HG03095 (cell line): ENCODE measurements around the gene MICAL2.
A peak's percentile ranks its signal among the peaks of the same experiment; 100 is the strongest.

ENCODE experiments used
- ATAC-seq: cut with Tn5 transposase; IDR thresholded peaks from one replicate; pipeline ENCODE4 v1.9.1; 2021; ENCODE audit warnings: moderate library complexity; ENCODE audit not compliant: unreplicated experiment

Gene MICAL2

DNA sequence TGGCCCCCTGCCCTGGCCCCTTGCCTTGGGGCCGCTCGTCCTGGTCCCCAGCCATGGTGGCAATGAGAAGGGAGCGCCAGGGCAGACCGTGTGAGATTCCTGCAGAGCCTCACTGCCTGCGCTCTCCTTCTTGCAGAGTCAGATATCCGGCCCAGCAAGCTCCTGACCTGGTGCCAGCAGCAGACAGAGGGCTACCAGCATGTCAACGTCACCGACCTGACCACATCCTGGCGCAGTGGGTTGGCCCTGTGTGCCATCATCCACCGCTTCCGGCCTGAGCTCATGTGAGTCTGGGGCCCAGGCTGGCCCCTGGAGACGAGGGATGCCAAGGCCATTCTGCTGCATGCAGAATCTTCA is 114.1 kb downstream of the MICAL2 start:
- peak; percentile 84 for ATAC-seq

DNA sequence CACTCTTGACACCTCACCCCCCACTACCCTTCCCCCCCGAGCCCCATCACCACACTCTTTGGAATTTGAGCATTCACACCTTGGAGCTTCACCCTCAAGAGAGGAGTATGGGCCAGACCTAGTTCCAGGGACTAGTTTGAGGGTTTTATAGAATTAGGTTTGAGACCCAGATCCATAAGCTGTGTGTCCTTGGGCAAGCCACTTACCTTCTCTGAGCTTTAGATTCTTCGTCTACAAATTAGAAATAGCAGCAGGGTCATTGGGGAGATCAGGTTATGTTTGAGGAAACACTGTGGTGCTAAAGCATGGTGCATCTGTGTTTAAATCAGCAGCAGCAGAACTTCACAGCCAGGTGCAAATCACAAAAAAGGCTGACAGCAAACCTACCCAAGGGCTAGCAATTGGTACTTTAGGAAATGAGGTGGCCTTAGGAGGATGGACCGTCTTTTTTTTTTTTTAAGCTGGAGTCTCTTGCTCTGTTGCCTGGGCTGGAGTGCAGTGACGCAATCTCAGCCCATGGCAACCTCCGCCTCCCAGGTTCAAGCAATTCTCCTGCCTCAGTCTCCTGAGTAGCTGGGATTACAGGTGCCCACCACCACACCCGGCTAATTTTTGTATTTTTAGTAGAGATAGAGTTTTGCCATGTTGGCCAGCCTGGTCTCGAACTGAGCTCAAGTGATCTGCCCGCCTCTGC is 114.8 kb downstream of the MICAL2 start:
- ATAC-seq = no peak

DNA sequence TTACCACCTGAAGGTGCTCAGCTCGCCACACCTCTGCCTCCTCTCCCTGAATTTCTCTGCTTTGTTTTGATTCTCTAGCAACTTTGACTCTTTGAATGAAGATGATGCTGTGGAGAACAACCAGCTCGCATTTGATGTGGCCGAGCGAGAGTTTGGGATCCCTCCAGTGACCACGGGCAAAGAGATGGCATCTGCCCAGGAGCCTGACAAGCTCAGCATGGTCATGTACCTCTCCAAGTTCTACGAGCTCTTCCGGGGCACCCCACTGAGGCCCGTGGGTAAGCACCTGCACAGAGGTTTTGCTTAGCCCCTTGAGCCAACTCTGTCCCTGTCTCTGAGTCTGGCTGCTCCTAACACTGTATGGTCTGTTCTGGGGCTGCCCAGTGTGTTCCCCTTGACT is 115.7 kb downstream of the MICAL2 start:
- no peak for ATAC-seq

DNA sequence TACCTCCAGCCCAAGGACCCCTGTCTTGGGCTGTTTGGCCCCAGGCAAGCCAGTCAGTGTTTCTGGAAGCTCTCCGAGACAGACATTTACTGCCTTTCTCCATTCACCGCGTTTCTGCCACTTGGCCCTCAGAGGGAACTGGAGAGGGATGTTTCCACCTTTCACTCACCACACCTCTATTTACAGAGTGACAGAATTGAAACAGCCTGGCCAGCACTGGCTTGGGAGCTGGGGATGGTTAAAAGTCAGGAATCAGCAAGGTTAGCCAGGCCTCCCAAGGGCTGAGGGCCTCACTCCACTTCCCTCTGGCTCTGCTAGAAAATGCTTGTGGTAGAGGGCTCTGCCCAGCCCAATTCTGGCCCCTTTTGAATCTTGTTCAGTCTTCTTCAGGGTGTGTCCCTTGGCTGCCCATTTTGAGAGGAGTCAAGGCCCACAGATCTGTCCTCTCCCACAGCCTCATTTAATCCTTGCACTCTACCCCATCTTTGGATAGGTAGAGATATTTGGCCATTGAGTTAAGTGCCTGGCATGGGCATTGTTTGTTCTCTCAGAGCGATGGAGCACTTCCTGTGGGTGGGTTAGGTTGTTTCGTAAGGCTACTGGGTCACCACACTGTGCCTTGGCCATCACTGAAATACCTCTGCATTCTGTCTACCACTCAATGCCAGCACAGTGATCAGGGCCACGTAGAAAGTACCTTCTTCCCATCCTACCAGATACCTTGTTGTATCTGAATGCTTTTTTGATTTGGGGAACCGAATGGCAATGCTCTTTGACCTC is 119.2 kb downstream of the MICAL2 start:
- ATAC-seq = no peak

DNA sequence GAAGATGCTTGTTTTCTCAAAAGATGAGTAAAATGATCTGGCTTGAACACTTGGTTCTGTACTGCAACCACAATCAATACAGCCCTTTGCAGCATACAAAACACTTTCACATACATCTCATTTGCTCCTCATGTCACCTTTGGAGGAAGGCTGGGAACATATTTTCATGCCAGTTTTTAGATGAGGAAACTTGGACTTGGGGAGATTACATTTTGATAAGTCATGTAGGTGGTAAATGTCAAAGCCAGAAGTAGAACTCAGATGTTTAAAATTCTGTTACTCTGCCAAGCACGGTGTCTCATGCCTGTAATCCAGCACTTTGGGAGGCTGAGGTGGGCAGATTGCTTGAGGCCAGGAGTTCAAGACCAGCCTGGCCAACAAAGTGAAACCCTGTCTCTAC is 121.8 kb downstream of the MICAL2 start:
- ATAC-seq = no peak

DNA sequence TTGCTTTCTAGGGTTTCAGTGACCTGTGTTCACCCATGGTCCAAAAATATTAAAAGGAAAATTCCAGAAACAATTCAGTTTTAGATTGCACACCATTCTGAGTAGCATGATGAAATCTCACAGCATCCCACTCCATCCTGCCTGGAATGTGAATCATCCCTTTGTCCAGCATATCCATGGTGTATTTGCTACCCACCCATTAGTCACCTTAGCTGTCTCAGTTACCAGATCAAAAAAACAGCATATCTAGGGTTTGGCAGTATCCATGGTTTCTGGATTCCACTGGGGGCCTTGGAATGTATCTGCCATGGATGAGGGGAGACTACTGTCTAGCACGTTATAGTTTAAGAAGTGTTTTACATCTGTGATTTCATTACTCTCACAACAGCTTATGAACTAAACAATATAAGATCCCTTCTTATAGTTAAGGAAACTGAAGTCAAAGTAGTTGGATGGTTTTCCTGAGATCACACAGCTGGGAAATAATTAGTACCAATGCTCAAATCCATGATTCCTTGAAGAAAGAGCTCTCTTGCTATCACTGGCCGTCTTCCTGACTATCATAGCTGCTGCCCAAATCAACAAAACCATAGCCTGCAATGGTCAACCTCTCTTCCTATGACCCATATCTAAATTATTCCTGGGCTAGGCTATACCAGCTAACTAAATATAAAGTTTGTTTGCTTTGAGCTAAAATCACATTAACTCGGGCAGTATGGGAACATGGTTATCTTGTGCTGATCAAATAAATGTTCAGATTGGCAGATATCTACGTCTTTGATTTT is 122.6 kb downstream of the MICAL2 start:
- ATAC-seq = no peak

DNA sequence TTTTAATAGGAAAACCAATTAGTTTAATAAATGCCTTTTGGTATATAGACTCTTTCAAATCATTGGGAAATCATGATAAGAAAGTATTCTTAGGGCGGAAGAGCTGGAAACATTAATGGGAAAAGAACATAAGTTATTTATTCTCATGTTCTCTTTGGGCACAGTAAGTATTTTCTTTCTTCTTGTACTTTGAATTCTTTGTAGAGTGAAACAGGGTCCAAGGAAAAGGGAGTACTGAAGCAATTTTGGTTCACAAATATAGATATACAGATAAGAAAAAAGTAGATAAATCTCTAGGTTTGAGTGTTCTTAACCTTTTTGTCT is 123.2 kb downstream of the MICAL2 start:
- no peak for ATAC-seq

DNA sequence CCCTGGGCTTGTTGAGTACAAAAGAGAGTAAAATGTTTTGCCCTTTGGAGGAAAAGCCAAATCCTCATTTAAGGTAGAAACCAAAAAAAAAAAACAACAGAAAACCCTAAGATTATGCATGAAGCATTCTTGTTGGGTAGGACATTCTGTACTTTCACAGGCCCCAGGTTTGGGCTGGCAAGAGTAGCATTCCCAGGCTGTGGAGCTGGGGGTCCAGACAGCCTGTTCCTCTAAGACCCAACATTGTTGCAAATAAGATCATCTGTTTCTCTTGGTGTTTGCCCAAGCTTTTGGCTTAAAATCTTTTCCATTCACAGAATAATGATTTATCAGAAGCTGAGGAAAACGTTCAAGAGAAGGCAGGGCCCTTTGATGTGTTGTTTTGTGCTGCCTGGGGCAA is 123.8 kb downstream of the MICAL2 start:
- ATAC-seq = no peak

DNA sequence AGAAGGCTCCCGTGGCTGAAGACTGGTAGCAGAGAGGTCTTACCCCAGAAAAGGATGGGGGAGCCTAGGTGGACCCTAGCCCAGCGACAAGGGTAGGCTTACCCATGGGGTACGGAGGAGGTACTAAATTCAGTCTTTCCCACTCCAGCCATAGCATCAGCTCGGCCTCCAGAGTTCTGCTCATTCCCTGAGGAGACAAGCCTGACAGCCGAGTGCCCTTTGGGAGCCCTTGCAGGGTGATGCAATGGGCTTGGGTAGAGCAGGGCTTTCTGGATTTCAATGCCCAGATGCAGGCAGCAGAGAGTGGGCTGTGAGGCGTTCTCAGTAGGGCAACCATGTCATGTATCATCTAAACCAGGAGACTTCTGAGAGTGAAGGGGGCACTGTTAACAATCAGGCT is 124.7 kb downstream of the MICAL2 start:
- ATAC-seq = no peak

DNA sequence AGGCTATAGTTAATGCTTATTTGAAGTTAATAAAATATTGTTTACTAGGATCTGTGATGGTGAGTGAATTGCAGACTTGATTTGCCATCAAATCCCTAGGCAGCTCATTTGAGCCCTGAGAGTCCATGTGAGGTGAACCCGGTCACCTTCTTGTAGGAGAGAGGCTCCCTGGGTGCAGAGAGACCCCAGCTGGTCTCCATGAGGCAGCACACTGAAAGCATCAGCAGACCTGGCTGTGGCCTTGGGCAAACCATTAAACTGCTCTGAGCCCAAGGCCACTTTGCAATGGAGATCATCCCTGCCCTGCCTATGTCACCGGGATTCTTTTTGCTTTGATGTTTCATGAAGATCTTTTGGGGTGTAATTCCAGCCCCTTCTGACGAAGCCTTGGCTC is 125.2 kb downstream of the MICAL2 start:
- no peak for ATAC-seq

DNA sequence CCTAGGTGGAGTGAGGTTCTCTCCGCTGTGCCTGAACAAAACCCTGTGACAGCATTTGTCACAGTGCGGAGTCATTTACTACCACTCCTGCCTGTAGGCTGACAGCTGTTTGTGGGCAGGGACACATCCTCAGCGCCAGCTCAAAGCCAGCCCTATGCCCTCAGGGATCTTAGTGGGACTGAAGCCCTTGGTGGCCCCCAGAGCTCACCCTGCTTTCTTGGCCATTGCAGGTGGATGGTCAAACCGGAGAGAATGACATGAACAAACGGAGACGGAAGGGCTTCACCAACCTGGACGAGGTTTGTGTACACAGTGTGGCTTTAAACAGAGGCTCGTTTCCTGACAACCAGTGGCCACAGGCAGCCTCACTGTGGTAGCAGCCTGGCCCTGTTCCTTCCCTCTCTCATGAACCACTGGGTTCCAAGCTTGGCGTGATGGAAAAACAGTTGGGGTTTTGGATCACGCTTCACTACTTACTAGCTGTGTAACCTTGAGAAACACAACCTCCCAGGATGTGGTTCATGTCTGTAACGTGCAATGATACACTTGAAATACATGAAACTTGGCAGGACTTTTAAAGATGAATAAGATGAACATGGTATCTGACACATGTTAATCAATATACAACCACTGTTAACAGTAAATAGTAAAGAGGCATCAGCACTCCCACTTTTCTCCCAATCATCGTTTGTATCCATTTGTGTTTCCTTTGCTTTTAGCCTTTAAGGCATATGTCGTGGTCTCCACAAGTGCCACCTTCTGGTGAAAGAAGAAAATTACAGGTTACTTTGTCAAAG is 125.8 kb downstream of the MICAL2 start:
- ATAC-seq = peak; percentile 62

DNA sequence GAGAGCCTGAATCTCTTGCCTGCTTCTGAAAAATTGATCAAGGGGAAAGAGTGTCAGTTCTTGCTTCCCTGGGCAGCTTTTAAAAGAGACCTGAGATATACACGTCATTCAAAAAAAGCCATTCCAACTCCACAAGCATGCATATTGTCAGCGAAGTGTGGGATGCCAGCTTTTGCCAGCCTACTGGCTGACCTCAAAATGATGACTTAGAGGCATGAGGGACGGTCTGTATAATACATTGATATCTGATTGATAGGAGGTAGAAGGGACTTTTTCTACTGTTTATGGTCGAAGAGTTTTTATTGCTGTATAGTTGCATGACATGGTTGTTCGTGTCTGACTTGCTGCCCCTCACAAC is 126.3 kb downstream of the MICAL2 start:
- ATAC-seq = no peak

DNA sequence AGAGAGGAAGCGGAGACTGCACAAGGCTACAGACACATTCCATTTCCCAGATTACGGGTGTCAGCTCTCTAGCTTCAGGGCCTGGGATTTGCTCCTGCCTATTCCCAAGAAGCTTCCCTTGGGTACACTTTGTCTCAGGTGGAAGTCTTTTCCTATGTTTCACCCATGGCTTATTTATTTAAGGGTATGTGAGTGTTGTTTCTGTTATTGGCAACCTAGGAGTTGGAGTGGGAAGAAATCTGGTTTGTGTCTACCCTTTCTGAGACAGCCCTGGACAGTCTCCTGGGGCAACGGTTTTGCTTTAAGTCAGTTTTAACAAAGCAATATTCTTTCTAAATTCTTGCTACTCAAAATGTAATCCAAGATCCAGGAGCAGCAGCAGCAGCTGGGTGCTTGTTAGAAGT is 127.0 kb downstream of the MICAL2 start:
- no peak for ATAC-seq

DNA sequence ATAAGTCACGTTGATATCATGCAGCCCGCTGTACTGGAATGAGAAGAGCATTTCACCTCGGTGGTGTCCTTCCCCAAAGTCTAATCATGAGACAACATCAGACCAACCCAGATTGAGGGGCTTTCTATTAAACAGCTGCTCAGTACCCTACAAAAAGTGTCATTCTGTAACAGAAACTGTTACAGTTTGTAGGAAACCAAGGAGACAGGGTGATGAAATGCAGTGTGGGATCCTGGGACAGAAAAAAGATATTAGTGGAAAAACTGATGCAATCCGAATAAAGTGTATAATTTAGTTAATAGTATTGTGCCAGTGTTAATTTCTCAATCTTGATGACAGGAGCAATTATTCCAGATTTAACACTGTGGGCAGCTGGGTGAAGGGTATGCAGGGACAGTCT is 128.0 kb downstream of the MICAL2 start:
- no peak for ATAC-seq

DNA sequence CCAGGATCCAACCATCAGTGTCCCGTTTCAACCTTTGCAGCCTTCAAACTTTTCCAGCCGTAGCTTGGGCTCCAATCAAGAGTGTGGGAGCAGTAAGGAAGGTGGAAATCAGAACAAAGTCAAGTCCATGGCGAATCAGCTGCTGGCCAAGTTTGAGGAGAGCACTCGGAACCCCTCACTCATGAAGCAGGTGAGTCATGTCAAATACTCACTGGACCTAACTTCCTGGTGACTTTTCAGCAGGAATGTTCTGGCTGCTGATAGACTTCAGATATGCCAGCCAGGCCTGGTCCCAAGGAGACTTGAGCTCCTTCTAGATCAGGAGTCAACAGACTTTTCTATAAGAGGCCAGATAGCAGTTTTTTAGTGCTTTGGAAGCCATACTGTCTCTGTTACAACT is 129.0 kb downstream of the MICAL2 start:
- ATAC-seq = no peak

DNA sequence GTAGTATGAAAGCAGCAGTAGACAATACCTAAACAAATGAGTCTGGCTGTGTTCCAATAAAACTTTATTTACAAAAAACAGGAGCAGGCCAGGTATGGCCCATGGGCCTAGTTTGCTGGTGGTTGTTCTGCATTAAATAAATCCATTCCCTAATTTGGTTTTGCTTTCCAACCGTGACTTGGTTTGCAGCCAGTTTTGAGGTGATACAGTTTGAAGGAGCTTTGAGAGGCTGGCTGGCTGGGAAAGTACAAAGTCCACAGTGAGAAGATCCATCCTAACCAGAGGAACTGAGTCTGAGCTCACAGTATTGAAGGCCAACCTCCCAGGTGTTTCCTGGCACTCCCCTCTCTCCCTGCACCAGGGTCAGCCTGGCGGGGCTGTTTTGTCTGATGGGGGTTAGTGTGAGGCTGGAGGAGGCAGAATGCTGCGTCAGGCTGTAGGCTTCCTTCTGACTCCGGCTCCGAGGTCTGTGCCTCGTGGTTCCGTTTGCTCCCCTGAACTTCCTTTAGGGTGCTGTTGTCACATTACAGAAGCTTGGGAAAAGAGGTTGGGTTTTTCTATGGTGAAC is 129.5 kb downstream of the MICAL2 start:
- ATAC-seq = no peak

DNA sequence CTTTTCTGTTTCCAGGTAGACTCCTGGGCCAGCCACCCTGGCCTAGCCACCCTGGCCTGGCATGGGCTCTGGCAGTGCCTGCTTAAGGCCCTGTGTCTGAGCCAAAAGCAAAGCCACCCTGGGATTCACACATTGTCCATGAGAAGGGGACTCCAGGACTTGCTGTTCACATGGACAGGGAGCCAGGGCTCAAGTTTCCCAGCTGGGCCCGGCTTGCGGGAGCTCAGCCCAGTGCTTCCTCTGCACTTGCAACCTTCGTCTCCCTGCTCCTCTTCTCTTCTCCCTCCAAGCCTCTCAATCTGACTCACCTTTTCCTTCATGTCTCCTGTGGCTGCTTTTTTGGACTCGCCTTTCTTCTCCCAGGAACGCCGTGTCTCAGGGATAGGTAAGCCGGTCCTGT is 130.3 kb downstream of the MICAL2 start:
- ATAC-seq = no peak

DNA sequence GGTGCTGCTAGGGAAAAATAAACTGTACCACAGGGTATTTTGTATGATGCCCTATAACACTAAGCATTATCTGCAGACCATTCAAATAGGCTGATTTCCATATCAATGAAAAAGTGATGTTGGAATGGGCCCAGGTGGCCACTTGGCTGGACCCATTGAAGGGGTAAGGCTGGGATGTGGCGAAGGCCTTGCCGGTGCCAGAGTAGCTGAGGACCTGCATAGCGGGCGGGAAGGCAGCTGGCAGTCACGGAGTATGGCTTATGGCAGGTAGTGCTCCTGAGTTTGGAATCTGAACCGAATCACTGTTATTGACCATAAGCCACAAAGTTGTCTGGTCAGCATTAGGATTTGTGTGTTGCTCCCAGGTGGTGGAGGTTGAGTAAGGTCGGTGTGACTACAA is 131.0 kb downstream of the MICAL2 start:
- no peak for ATAC-seq

DNA sequence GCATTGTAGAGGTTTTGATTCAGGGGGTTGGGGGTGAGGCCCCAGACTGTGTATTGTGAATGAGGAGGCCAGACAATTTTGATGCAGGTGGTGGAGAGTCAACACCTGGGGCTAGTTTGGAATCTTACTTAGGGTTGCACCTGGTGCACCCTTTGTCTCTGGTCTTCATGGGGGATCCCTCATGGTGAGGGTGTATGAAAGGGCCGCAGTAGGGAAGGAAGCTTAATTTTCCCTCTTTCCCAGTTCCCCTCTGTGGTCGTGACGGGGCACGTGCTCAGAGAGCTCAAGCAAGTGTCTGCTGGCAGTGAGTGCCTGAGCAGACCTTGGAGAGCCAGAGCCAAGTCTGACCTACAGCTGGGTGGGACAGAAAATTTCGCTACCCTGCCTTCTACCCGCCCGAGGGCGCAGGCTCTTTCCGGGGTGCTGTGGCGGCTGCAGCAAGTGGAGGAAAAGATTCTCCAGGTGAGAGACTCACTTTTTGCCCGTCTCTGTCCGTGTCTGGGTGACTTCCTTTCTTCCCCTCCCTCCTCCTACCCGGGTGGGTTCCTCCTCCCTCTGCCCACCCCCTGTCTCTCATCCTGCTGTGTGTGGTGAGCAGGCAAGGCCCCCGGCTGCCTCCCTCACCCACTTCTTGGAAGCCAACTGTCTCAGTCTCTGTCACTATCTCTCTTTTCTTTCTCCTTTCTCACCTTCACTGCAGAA is 131.7 kb downstream of the MICAL2 start:
- ATAC-seq = no peak

DNA sequence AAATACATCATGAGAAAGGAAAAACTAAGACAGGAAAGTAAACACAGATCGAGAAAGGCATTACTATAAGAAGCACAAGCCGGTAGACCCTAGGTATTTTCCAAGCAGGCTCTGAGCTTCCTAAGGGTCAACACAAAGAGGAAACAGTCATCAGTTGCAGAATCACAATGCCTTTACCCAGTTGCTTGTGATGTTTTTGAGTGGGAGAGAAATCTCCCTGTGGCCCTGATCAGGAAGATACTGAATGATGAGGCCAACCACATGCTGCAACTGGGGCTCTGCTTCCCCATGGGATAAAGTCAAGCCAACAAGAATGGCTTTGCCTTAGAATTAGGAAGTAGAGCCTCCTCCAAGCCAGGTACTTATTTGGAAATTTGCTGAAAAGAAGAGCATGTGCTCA is 132.6 kb downstream of the MICAL2 start:
- ATAC-seq = no peak

DNA sequence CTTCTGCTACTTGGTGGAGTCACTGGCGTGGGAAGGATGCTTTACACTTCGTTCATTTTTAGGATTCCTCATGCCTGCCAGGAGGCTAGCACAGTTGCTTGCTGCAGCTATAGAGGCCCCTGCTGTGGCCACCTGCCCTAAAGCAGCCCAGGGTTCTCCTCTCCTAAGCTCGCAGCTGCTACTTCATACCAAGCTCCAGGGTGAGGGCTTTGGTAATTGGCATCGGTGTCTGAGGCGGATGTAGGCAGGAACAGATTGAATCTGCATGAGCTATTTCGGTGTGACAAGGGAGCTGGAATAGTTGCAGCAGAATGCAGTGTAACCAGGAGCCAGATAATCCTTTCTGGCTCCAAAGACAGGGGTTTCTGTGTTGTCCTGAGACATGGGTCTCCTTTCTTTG is 133.1 kb downstream of the MICAL2 start:
- ATAC-seq = no peak
